ENCODE results near the gene LARP6. TPM values are rescaled to one million over a fixed set of nuclear protein-coding genes. Genes with fewer than 3 reads are reported as not detected.

LARP6 gene
- total and polyA plus RNA-seq, 2 of the 13 experiments (the other 11 are each of a cell fraction or from before 2014, with no cell fraction given), result 2.9 to 8.2 TPM

GRCh38 chr15:70788114-70789049, 65.6 kb downstream of the LARP6 start (continued):
- TF ChIP-seq SKI (IDR thresholded peaks at IDR 0.05; ENCODE audit: partially characterized antibody) (peak; percentile 83), SAFB2 (CRISPR knock-in tag; IDR thresholded peaks at IDR 0.05; ENCODE audit: borderline replicate concordance, low read depth) (no peak), PAXIP1 (CRISPR knock-in tag; conservative IDR thresholded peaks at IDR 0.05) (peak; percentile 80), ZNF274 (CRISPR knock-in tag; IDR thresholded peaks at IDR 0.05) (no peak), MTA3 (CRISPR knock-in tag; IDR thresholded peaks at IDR 0.05) (no peak), TCF7L2 (IDR thresholded peaks at IDR 0.05; ENCODE audit: low read depth, low read length) (no peak), HIC2 (CRISPR knock-in tag; IDR thresholded peaks at IDR 0.05; ENCODE audit: low read depth) (no peak), ZFP36L1 (CRISPR knock-in tag; IDR thresholded peaks at IDR 0.05) (0 out of 2 replicates have a peak, but pooled peaks have one; percentile 46), ZNF253 (CRISPR knock-in tag; IDR thresholded peaks at IDR 0.05; ENCODE audit: borderline replicate concordance) (no peak), MYPOP (CRISPR knock-in tag; IDR thresholded peaks at IDR 0.05) (no peak), GTF3A (CRISPR knock-in tag; conservative IDR thresholded peaks at IDR 0.05) (no peak), ZNF747 (CRISPR knock-in tag; IDR thresholded peaks at IDR 0.05; ENCODE audit: borderline replicate concordance) (no peak), ZNF275 (CRISPR knock-in tag; IDR thresholded peaks at IDR 0.05; ENCODE audit: borderline replicate concordance) (no peak), FOXO1 (CRISPR knock-in tag; IDR thresholded peaks at IDR 0.05) (peak; percentile 35; the same call in 1 of the 2 replicates), ZNF543 (CRISPR knock-in tag; IDR thresholded peaks at IDR 0.05) (no peak), BCLAF1 (IDR thresholded peaks at IDR 0.05) (no peak), FOXC1 (CRISPR knock-in tag; IDR thresholded peaks at IDR 0.05; ENCODE audit: borderline replicate concordance) (no peak)
